Measurements from ENCODE around the gene THPO.
"Not testable (repeated sequence)": the region's sequence is repeated elsewhere in the genome, so short reads cannot be mapped to it uniquely, and the experiment has no call there.

Gene THPO

DNA sequence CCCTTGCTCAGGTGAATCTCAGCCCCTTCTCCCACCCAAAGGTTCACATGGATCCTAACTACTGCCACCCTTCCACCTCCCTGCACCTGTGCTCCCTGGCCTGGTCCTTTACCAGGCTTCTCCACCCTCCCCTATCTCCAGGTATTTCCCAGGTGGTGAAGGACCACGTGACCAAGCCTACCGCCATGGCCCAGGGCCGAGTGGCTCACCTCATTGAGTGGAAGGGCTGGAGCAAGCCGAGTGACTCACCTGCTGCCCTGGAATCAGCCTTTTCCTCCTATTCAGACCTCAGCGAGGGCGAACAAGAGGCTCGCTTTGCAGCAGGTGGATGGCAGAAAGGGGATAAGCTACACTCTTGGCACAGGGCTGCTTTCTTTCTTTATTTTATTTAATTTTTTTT, 36.1 kb downstream of the THPO start:
- Histone ChIP-seq H3K9ac (ENCODE audit: low read depth, low read length) (no peak overlapping the region), H3K36me3 (ENCODE audit: insufficient read depth, low read length) (no peaks in the 10 kb centered on the region), H3K4me1 (ENCODE audit: insufficient read depth, low read length) (peaks cover 37% of the 10 kb centered on the region), H3K9me3 (ENCODE audit: control insufficient read depth, insufficient read depth, low read length) (no peaks in the 10 kb centered on the region)

DNA sequence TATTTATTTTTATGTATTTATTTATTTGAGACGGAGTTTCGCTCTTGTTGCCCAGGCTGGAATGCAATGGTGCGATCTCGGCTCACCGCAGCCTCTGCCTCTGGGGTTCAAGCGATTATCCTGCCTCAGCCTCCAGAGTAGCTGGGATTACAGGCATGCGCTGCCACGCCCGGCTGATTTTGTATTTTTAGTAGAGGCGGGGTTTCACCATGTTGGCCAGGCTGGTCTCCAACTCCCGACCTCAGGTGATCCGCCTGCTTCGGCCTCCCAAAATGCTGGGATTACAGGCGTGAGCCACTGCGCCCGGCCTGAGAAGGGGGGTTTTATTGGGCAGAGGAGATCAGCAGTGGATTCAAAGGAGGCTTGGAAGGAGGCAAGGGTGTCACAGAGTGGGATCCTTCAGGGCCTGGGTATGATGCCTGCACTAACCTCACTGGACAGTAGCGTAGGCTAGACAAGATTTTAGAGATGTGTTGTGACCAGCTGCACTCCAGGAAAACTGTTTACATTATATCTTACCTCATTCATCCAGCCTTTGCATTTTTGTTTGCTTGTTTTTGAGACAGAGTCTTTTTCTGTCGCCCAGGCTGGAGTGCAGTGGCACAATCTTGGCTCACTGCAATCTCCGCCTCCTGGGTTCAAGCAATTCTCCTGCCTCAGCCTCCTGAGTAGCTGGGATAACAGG, 38.4 kb downstream of the THPO start:
- H3K9ac ChIP-seq (ENCODE audit: low read depth, low read length); H3K9me3 ChIP-seq (ENCODE audit: control insufficient read depth, insufficient read depth, low read length); H3K36me3 ChIP-seq (ENCODE audit: insufficient read depth, low read length): not testable (repeated sequence)
- H3K4me1 ChIP-seq (ENCODE audit: insufficient read depth, low read length) = peaks cover 23% of the 10 kb centered on the region

DNA sequence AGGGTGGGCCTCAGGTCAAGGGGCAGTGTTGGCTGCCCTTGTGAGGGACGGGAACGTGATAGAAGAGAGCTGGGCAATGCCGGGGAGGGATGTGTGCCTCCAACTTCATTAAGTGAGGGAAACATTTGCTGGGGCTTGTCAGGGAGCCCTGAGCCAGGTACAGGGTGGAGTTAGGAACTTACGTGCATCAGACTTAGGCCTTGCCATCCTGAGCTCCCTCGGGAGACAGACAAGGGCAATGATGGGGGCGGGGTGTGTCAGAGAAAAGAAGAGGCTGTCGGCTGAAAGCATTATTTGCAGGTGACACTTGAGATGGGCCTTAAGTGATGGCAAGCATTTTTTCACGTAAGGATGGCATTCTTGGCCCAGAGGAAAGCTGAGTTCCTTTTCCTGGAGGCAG, 39.0 kb downstream of the THPO start:
- Histone ChIP-seq H3K9ac (ENCODE audit: low read depth, low read length) (peak overlapping the region; percentile 17; the same call in 1 of the 2 replicates), H3K36me3 (ENCODE audit: insufficient read depth, low read length) (peaks cover 2% of the 10 kb centered on the region)

DNA sequence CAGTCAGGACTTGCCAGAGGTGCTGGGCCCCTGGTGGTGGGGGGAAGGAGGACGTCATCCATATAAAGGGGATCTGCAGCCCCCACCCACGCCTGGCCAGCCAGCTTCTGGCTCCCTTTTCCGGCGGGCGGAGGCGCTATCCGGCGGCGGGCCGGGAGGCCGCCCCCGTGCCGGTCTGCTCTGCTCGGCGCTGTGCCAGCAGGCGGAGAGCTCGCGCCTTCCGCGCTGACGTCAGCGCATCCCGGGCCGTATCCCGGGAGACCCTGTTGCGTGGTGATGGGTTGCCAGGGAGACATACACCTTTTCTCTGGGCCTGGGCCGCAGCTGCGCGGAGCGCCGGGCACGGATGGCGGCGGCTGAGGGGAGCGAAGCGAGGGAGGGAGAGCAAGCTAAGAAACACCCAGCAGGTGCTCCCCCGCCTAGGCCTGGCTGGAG, 39.5 kb downstream of the THPO start:
- Histone ChIP-seq H3K4me1 (ENCODE audit: insufficient read depth, low read length) (peaks cover 23% of the 10 kb centered on the region), H3K36me3 (ENCODE audit: insufficient read depth, low read length) (peaks cover 7% of the 10 kb centered on the region), H3K9me3 (ENCODE audit: control insufficient read depth, insufficient read depth, low read length) (no peaks in the 10 kb centered on the region), H3K9ac (ENCODE audit: low read depth, low read length) (peak overlapping the region; percentile 21; the same call in 1 of the 2 replicates)

More for the DNA sequence above, 39.0 kb downstream of the THPO start:
- Histone ChIP-seq H3K4me1 (ENCODE audit: insufficient read depth, low read length) (peaks cover 23% of the 10 kb centered on the region), H3K9me3 (ENCODE audit: control insufficient read depth, insufficient read depth, low read length) (no peaks in the 10 kb centered on the region)

DNA sequence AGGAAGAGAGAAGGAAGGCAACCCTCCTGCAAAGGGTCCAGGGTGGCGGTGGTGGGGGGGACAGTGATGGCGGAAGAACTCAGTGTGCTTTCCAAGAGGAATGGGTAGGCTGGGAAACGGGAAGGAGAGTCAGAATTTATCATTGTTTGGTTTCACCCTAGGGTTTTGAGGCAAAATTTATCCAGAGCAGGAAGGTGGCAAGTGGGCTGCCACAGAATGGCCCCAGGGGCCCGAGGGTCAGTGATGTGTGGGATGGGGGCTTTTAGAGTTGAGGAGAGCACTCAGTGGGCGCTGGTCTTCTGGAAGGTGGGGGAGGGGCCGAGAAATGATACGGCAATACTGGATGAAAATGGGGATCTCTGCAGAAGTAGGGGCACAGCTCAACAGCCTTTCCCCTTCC, 40.0 kb downstream of the THPO start:
- H3K4me1 ChIP-seq (ENCODE audit: insufficient read depth, low read length) = peaks cover 23% of the 10 kb centered on the region
- H3K9ac ChIP-seq (ENCODE audit: low read depth, low read length) = peak overlapping the region; percentile 21; the same call in 1 of the 2 replicates
- no peaks in the 10 kb centered on the region for H3K9me3 ChIP-seq (ENCODE audit: control insufficient read depth, insufficient read depth, low read length)

DNA sequence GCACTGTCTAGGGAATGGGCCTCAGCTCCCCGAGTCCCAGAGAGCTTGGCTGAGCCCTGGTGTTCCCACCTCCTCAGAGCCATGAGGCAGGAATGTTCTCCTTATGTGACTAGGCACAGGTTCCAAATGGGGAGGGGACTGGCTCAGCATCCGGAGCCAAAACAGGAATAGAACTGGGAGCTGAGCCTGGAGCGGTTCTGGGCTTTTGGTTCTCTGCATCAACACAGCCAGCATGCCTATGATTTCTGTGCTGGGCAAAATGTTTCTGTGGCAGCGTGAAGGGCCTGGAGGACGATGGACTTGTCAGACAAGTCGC, 40.6 kb downstream of the THPO start, which contains the start of gene FAM131A:
Gene FAM131A, plus strand, starts transcription at position 202 of the 316 bp plus-strand sequence. Its CDS starts 31 bp downstream, at position 233.
- Histone ChIP-seq H3K36me3 (ENCODE audit: insufficient read depth, low read length) (peaks cover 14% of the 10 kb centered on the region), H3K4me1 (ENCODE audit: insufficient read depth, low read length) (peaks cover 23% of the 10 kb centered on the region), H3K9me3 (ENCODE audit: control insufficient read depth, insufficient read depth, low read length) (no peaks in the 10 kb centered on the region), H3K9ac (ENCODE audit: low read depth, low read length) (peak within 1 kb of the TSS; percentile 76)

More for the DNA sequence above, 40.0 kb downstream of the THPO start:
- H3K36me3 ChIP-seq (ENCODE audit: insufficient read depth, low read length) = peaks cover 12% of the 10 kb centered on the region

DNA sequence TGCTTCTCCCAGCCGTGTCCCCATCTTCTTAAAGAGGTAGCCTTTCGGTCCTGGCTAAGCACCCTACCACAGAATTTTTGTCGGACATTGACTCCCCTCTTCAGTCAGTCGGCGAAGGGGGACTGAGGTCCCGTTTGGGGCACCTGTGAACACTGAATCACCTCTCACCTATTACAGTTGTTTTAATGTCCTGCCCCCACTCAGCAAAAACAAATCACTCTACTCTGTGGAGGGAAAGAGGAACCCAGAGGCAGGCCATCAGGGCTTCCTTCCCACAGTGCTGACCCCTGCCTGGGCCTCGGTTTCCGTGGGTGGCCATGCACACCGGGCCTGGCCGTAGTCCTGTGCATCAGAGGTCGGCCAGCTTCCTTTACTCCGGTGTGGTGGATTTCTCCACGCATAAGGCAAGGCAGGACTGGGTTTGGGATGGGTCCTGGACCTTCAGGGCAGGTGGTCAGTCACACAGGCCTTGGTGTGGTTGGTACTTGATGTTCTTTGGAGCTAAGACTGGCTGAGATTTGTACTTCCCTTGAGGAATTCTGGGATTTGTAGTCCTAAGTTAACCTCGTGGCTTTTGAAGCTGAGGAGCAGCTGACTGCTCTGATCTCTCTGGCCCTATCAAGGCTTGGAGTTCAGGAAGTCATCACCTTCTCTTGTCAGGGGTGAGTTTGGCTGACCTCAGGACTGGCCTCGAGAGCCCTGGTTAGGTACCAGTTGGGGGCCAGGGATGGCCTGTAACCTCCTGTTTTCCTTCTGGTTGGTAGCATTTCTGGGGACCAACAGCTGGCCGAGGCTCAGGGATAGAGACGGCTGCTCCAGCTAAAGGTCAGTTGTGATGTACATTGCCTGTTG, 41.2 kb downstream of the THPO start:
- H3K9me3 ChIP-seq (ENCODE audit: control insufficient read depth, insufficient read depth, low read length) = no peaks in the 10 kb centered on the region
- peak overlapping the region; percentile 76 for H3K9ac ChIP-seq (ENCODE audit: low read depth, low read length)
- H3K4me1 ChIP-seq (ENCODE audit: insufficient read depth, low read length) = peaks cover 22% of the 10 kb centered on the region
- peaks cover 19% of the 10 kb centered on the region for H3K36me3 ChIP-seq (ENCODE audit: insufficient read depth, low read length)

DNA sequence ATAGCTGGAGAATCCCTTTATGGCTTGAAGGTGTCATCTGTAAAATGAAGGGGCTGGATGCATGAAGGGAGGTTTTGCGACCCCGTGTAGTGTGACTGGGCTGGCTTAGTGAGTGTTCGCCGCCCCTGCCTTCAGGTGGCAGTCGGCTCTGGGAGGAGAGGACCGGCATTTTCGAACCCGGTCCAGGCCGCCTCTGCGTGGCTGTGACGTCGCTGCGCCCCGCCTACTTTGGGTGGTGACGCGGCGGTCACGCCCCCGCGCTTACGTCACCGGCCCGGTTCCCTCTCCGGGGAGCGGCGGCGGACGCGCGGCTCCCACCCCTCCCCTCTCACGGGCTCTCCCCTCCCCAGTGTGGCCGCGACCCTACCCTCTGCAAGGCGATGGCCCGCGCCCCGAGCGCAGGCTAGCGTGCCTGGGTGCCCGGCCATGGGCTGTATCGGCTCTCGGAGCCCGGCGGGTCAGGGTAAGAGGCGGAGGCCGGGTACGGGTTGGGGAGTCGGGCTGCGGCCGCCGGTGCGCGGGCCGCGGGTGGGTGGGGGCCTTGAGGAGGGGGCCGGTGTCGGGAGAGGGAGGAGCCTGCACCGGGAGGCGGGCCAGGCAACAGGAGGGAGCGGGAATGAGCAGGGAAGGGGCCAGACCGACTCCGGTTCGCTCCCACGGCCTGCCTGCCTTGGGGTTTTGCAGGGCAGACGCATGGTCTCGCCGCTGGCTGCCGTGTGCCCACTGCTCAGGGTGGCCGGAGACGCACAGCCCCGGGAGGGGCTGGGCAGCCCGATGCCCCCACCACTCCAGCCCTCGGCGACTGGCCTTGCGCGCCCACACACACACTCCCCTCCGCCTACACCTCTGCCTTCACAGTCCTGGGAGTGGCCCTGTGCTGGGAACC, 42.1 kb downstream of the THPO start:
- H3K36me3 ChIP-seq (ENCODE audit: insufficient read depth, low read length) = peaks cover 27% of the 10 kb centered on the region
- H3K9ac ChIP-seq (ENCODE audit: low read depth, low read length) = peak overlapping the region; percentile 76
- H3K4me1 ChIP-seq (ENCODE audit: insufficient read depth, low read length) = peaks cover 14% of the 10 kb centered on the region
- no peaks in the 10 kb centered on the region for H3K9me3 ChIP-seq (ENCODE audit: control insufficient read depth, insufficient read depth, low read length)

DNA sequence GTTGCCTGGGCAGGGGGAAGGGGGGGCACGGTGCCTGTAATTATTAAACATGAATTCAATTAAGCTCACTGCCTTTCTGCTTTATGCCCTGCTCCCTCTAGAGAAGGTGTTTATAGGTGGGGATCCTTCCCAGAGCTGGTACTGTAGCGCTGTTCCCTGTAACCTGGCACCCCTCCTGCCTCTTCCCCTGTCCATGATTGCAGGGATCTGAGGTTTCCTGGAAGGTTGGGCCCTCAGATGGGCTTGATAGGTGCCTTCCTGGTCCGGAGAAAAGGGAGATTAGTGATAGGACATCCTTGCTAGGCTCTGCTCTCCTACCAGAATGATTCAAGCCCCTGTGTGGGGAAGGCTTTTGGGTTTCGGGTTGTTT, 42.7 kb downstream of the THPO start:
- peaks cover 27% of the 10 kb centered on the region for H3K36me3 ChIP-seq (ENCODE audit: insufficient read depth, low read length)
- no peaks in the 10 kb centered on the region for H3K9me3 ChIP-seq (ENCODE audit: control insufficient read depth, insufficient read depth, low read length)
- peaks cover 9% of the 10 kb centered on the region; the same call in 1 of the 2 replicates for H3K4me1 ChIP-seq (ENCODE audit: insufficient read depth, low read length)
- H3K9ac ChIP-seq (ENCODE audit: low read depth, low read length) = peak overlapping the region; percentile 76; the same call in 1 of the 2 replicates

DNA sequence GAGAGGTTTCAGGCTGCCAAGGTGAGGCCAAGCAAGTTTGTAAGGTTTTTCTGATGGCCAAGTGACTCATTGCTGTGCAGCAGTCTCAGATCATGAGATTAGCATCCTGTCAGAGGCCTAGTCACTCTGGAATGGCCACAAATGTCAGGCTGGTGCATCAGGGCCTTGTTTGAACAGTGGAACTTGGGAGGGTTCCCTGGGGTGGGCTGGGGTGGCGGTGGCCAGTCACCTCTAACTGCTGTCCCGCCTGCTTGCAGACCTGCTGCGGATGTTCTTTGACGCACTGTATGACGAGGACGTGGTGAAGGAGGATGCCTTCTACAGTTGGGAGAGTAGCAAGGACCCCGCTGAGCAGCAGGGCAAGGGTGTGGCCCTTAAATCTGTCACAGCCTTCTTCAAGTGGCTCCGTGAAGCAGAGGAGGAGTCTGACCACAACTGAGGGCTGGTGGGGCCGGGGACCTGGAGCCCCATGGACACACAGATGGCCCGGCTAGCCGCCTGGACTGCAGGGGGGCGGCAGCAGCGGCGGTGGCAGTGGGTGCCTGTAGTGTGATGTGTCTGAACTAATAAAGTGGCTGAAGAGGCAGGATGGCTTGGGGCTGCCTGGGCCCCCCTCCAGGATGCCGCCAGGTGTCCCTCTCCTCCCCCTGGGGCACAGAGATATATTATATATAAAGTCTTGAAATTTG, 43.4 kb downstream of the THPO start:
- Histone ChIP-seq H3K9me3 (ENCODE audit: control insufficient read depth, insufficient read depth, low read length) (no peaks in the 10 kb centered on the region), H3K9ac (ENCODE audit: low read depth, low read length) (no peak overlapping the region), H3K4me1 (ENCODE audit: insufficient read depth, low read length) (peaks cover 9% of the 10 kb centered on the region; the same call in 1 of the 2 replicates), H3K36me3 (ENCODE audit: insufficient read depth, low read length) (peaks cover 30% of the 10 kb centered on the region)

DNA sequence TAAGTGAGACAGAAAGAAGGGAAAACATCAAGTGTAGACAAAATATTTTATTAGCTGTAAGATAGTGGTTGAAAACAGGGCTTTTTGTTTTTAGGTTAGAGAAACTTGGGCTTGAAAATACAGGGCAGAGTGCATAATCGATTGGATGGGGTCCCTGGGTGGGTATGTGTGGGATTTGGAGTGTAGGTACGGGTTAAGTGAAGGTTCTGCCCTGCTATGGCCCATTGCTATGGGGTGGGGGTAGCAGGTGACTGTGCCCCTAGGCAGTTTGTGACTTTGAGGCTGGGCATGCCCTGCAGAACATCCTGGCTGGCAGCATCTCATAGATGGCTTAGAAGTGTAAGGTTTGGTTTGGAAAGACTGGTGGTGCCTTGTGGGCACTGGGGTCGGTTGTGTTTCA, 44.3 kb downstream of the THPO start:
- Histone ChIP-seq H3K9me3 (ENCODE audit: control insufficient read depth, insufficient read depth, low read length) (no peaks in the 10 kb centered on the region), H3K9ac (ENCODE audit: low read depth, low read length) (no peak overlapping the region), H3K4me1 (ENCODE audit: insufficient read depth, low read length) (peaks cover 9% of the 10 kb centered on the region; the same call in 1 of the 2 replicates), H3K36me3 (ENCODE audit: insufficient read depth, low read length) (peaks cover 32% of the 10 kb centered on the region)

DNA sequence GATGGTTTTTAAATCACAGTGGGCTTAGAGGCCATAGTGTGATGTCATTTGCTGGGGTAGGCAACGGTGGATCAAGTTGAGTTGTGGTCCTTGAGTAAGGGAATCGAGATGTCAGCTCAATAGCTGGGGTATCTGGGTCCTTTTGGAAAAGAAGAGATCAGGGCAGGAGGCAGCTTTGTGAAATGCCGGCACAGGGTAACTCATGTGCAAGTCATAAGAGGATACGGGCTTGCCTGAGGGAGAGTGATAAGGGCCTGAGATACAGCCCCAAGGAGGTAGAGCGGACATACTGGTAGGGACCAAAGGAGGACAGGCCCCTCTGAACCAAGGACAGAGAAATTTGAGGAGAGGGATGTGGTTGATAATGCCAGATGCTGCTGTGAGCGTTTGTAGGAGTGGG, 44.8 kb downstream of the THPO start:
- Histone ChIP-seq H3K9ac (ENCODE audit: low read depth, low read length) (no peak overlapping the region), H3K36me3 (ENCODE audit: insufficient read depth, low read length) (peaks cover 35% of the 10 kb centered on the region), H3K4me1 (ENCODE audit: insufficient read depth, low read length) (peaks cover 9% of the 10 kb centered on the region; the same call in 1 of the 2 replicates), H3K9me3 (ENCODE audit: control insufficient read depth, insufficient read depth, low read length) (no peaks in the 10 kb centered on the region)

DNA sequence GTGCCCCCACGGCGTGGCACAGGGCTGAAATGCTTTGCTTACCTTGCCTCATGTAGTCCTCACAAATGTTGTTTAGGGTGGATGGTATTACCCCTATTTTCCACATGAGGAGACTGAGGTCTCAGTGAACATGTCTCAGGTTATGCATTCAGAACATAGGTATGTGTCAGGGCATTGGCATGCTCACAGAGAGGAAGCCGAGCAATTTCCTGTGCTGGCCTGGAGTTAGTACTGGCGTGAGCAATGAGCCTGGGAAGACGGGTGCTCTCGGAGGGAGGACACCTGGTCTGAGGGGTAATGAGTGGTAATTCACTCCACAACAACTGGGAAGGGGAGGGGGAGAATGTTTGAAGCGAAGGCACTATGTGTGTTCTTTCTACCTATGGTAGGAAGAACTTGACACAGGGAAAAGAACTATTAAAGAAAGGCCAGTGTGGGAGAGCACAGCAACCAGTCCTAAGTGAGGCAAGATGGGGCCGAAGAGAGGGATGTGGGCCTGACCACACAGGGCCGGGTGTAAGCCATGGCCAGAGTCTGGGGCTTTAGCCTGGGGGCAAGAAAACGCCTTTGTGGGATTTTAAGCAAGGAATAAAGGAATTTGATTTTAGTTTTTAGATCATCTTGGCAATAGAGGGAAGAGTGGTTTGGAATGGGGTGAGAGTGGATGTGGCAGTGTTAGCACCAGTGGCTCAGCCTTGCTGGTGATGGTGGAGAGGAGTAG, 45.5 kb downstream of the THPO start:
- Histone ChIP-seq H3K9ac (ENCODE audit: low read depth, low read length) (no peak overlapping the region), H3K4me1 (ENCODE audit: insufficient read depth, low read length) (peaks cover 5% of the 10 kb centered on the region; the same call in 1 of the 2 replicates), H3K9me3 (ENCODE audit: control insufficient read depth, insufficient read depth, low read length) (no peaks in the 10 kb centered on the region), H3K36me3 (ENCODE audit: insufficient read depth, low read length) (peaks cover 37% of the 10 kb centered on the region)
